OCI-LY7 (cell line): ENCODE measurements around the gene FRRS1. TPM values are rescaled to one million over a fixed set of nuclear protein-coding genes. Genes with fewer than 3 reads are reported as not detected.

Experiments used
- BruUV-seq: library from RNA; stranded (reverse); fragments of 400-500 nt; replicated peaks from 2 replicates; lab custom pipeline; 2021; lab: Mats Ljungman, UMichigan
- CTCF ChIA-PET: fragments of 300-600 bp; sonication (Branson Sonifier 250); formaldehyde crosslinking; loops from one replicate; lab custom pipeline; 2022; ENCODE audit warnings: antibody characterized with exemption; ENCODE audit not compliant: unreplicated experiment; lab: Charles Lee
- POLR2A ChIA-PET: fragments of 300-600 bp; sonication (Branson Sonifier 250); formaldehyde crosslinking; loops from one replicate; lab custom pipeline; 2022; ENCODE audit warnings: antibody characterized with exemption; lab: Charles Lee
- DNase-seq: peaks from one replicate; pipeline ENCODE4 v3.0.0-alpha.2; 2015; ENCODE audit warnings: low spot score
- H2AFZ ChIP-seq: fragments of 200-600 bp; sonication (generic), shearing (Covaris generic); 2 replicates; pipeline ENCODE4 v1.6.1; 2014; ENCODE audit warnings: mild to moderate bottlenecking, antibody characterized with exemption, low read length, moderate library complexity
- H3K27ac ChIP-seq: fragments of 200-600 bp; sonication (generic); 2 replicates; pipeline ENCODE4 v1.5.1; 2014; ENCODE audit warnings: mixed run types, low read depth, mild to moderate bottlenecking, moderate library complexity, low read length, inconsistent platforms; ENCODE audit not compliant: poor library complexity, severe bottlenecking
- H3K36me3 ChIP-seq: fragments of 200-600 bp; sonication (generic); 2 replicates; pipeline ENCODE4 v1.6.1; 2014; ENCODE audit warnings: mild to moderate bottlenecking, antibody characterized with exemption, low read length, moderate library complexity, mixed read lengths; ENCODE audit not compliant: insufficient read depth
- H3K4me1 ChIP-seq: fragments of 200-600 bp; sonication (generic); 2 replicates; pipeline ENCODE4 v1.5.1; 2014; ENCODE audit warnings: mild to moderate bottlenecking, low read length; ENCODE audit not compliant: insufficient read depth, poor library complexity, severe bottlenecking
- H3K4me2 ChIP-seq: fragments of 200-600 bp; sonication (generic); 2 replicates; pipeline ENCODE4 v1.6.1; 2014; ENCODE audit warnings: mild to moderate bottlenecking, low read length
- H3K4me3 ChIP-seq: fragments of 200-600 bp; sonication (generic); 2 replicates; pipeline ENCODE4 v1.5.1; 2014; ENCODE audit warnings: mild to moderate bottlenecking, low read depth, low read length; ENCODE audit not compliant: poor library complexity, severe bottlenecking
- H3K79me2 ChIP-seq: fragments of 200-600 bp; sonication (generic); 2 replicates; pipeline ENCODE4 v1.6.1; 2016; ENCODE audit warnings: low read depth, mild to moderate bottlenecking, low read length, moderate library complexity, mixed read lengths; ENCODE audit not compliant: insufficient read depth
- H3K9me2 ChIP-seq: fragments of 200-600 bp; sonication (generic); 2 replicates; pipeline ENCODE4 v1.6.1; 2016; ENCODE audit warnings: mild to moderate bottlenecking, low read length, mixed read lengths; ENCODE audit not compliant: insufficient read depth
- H3K9me3 ChIP-seq: fragments of 200-600 bp; sonication (generic); 2 replicates; pipeline ENCODE4 v1.6.1; 2014; ENCODE audit warnings: mild to moderate bottlenecking, mixed run types, low read length, mixed read lengths
- H4K20me1 ChIP-seq: fragments of 200-600 bp; sonication (generic); 2 replicates; pipeline ENCODE4 v1.6.1; 2014; ENCODE audit warnings: mild to moderate bottlenecking, antibody characterized with exemption, low read length, moderate library complexity, mixed read lengths; ENCODE audit not compliant: insufficient read depth
- EZH2phosphoT487 ChIP-seq: fragments of 200-600 bp; sonication (generic); IDR thresholded peaks from 2 replicates; pipeline ENCODE4 v1.6.1; 2018; ENCODE audit warnings: low read depth, borderline replicate concordance, mild to moderate bottlenecking, mixed run types, antibody characterized with exemption, low read length, moderate library complexity, mixed read lengths
- intact Hi-C: fragments of 100-400 bp; cut with micrococcal nuclease; formaldehyde crosslinking; loops from one replicate; pipeline ENCODE4 v1.10.0; 2022; ENCODE audit not compliant: unreplicated experiment
- total RNA-seq, 2 experiments: library from RNA; depleted of rRNA in 1 of 2; stranded (reverse); fragments of >200 nt in 1 of 2; shearing (Covaris generic) in 1 of 2; gene quantifications; 2 replicates each; pipeline ENCODE4 v1.2.3, GENCODE V29; 2014 to 2022
- TF ChIP-seq, protein P1 (sequence below): fragments of 200-600 bp; sonication (generic); conservative IDR thresholded peaks from 2 replicates; pipeline ENCODE4 v1.5.1; 2014; ENCODE audit warnings: mild to moderate bottlenecking, antibody characterized with exemption, low read length, moderate library complexity, mixed read lengths

Gene FRRS1
- total RNA-seq, 2 experiments from 2014 or later, result 4.5 to 6.5 TPM

GRCh38 chr1:99749504-99750347, 16.7 kb downstream of the FRRS1 start:
- DNase-seq, result no peak
- POLR2A ChIA-PET, result interaction anchor here (0.7 to 1.3 kb wide), 6 partner anchors 11 to 499 kb away, joined by 3 to 7 read pairs (median 4); partner anchors contain the start of gene FRRS1
- Histone ChIP-seq H3K79me2 (no peaks in the 10 kb centered on the region), H3K4me1 (no peaks in the 10 kb centered on the region), H3K4me2 (no peak overlapping the region), H3K27ac (no peak overlapping the region), H2AFZ (no peak overlapping the region), H3K9me3 (no peaks in the 10 kb centered on the region), H4K20me1 (no peaks in the 10 kb centered on the region), H3K4me3 (no peak overlapping the region), H3K9me2 (no peaks in the 10 kb centered on the region), H3K36me3 (no peaks in the 10 kb centered on the region)
- intact Hi-C loops, result no loop called here
- CTCF ChIA-PET, result no interaction called here
- no peak for TF ChIP-seq EZH2phosphoT487
- TF ChIP-seq, protein P1, sequence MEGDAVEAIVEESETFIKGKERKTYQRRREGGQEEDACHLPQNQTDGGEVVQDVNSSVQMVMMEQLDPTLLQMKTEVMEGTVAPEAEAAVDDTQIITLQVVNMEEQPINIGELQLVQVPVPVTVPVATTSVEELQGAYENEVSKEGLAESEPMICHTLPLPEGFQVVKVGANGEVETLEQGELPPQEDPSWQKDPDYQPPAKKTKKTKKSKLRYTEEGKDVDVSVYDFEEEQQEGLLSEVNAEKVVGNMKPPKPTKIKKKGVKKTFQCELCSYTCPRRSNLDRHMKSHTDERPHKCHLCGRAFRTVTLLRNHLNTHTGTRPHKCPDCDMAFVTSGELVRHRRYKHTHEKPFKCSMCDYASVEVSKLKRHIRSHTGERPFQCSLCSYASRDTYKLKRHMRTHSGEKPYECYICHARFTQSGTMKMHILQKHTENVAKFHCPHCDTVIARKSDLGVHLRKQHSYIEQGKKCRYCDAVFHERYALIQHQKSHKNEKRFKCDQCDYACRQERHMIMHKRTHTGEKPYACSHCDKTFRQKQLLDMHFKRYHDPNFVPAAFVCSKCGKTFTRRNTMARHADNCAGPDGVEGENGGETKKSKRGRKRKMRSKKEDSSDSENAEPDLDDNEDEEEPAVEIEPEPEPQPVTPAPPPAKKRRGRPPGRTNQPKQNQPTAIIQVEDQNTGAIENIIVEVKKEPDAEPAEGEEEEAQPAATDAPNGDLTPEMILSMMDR, result no peak
- BruUV-seq, result no TSS peak

- H3K9me3 ChIP-seq, result no peaks in the 10 kb centered on the region
- no peak overlapping the region for H3K4me2 ChIP-seq
- no peaks in the 10 kb centered on the region for H3K36me3 ChIP-seq
- CTCF ChIA-PET, result no interaction called here
- no peaks in the 10 kb centered on the region for H3K9me2 ChIP-seq
- TF ChIP-seq, protein P1, result no peak
- no peak for TF ChIP-seq EZH2phosphoT487
- POLR2A ChIA-PET, result interaction anchor here (1.3 kb wide), 1 partner anchor 23 kb away, joined by 4 read pairs; no protein-coding TSS in a partner anchor
- H3K79me2 ChIP-seq, result no peaks in the 10 kb centered on the region
- BruUV-seq, result no TSS peak
- no peak overlapping the region for H3K4me3 ChIP-seq
- DNase-seq, result no peak
- H4K20me1 ChIP-seq, result no peaks in the 10 kb centered on the region
- no peak overlapping the region for H3K27ac ChIP-seq
- intact Hi-C loops, result no loop called here
- H2AFZ ChIP-seq, result no peak overlapping the region
- H3K4me1 ChIP-seq, result no peaks in the 10 kb centered on the region
Measured at GRCh38 chr1:99748419-99748818, 18.0 kb downstream of the FRRS1 start.

GRCh38 chr1:99745684-99746083, 20.8 kb downstream of the FRRS1 start:
- Histone ChIP-seq H3K9me2 (no peaks in the 10 kb centered on the region), H3K4me2 (no peak overlapping the region), H2AFZ (no peak overlapping the region), H3K27ac (no peak overlapping the region), H3K79me2 (no peaks in the 10 kb centered on the region), H3K4me3 (no peak overlapping the region), H3K9me3 (no peaks in the 10 kb centered on the region), H3K36me3 (0 out of 2 replicates have a peak, but pooled peaks cover 7% of the 10 kb centered on the region), H3K4me1 (no peaks in the 10 kb centered on the region), H4K20me1 (no peaks in the 10 kb centered on the region)
- intact Hi-C loops, result no loop called here
- no TSS peak for BruUV-seq
- DNase-seq, result no peak
- TF ChIP-seq, protein P1, result no peak
- TF ChIP-seq EZH2phosphoT487, result no peak
- ChIA-PET POLR2A (interaction anchor here (1.6 kb wide), 1 partner anchor 7 kb away, joined by 3 read pairs; no protein-coding TSS in a partner anchor), CTCF (no interaction called here)
